GM12878 (cell line): ENCODE data around the gene LTC4S.

ENCODE experiments used
- CEBPB ChIP-seq, 2 experiments: fragments of 150-350 bp in 1 of 2; IDR thresholded peaks; 2 replicates each; pipeline ENCODE4 v1.6.1; 2012 to 2014; ENCODE audit warnings: low read depth in 2 of 2, low read length in 2 of 2, borderline replicate concordance in 1 of 2, inconsistent platforms in 1 of 2
- EP300 ChIP-seq, 2 experiments: fragments of 150-350 bp in 1 of 2; IDR thresholded peaks; 2 replicates each; pipeline ENCODE4 v1.6.1; 2011 to 2012; ENCODE audit warnings: low read depth in 2 of 2, low read length in 2 of 2, borderline replicate concordance in 1 of 2, improper control_type of control experiment in 1 of 2, inconsistent platforms in 1 of 2; ENCODE audit not compliant: control insufficient read depth in 1 of 2
- HCFC1 ChIP-seq: fragments of 150-350 bp; IDR thresholded peaks from 2 replicates; pipeline ENCODE4 v1.6.1; 2014; ENCODE audit warnings: low read length
- HDAC2 ChIP-seq: fragments of 200-600 bp; sonication (generic); IDR thresholded peaks from 2 replicates; pipeline ENCODE4 v1.6.1; 2017
- NFIC ChIP-seq: IDR thresholded peaks from 2 replicates; pipeline ENCODE4 v1.6.1; 2012; ENCODE audit warnings: low read depth, mild to moderate bottlenecking, inconsistent platforms, low read length, moderate library complexity
- NRF1 ChIP-seq: conservative IDR thresholded peaks from 2 replicates; pipeline ENCODE4 v1.6.1; 2011; ENCODE audit warnings: mild to moderate bottlenecking, low read depth, low read length, improper control_type of control experiment
- RUNX3 ChIP-seq: IDR thresholded peaks from 2 replicates; pipeline ENCODE4 v1.6.1; 2012; ENCODE audit warnings: low read length, inconsistent platforms
- TF ChIP-seq, protein P1 (sequence below), 3 experiments: IDR thresholded peaks in 2 of 3; conservative IDR thresholded peaks in 1 of 3; 2 replicates each; pipeline ENCODE4 v1.5.1; 2011; ENCODE audit warnings: low read depth in 3 of 3, low read length in 3 of 3, mild to moderate bottlenecking in 3 of 3, control low read depth in 2 of 3, moderate library complexity in 2 of 3, inconsistent platforms in 1 of 3, mixed read lengths in 1 of 3; ENCODE audit not compliant: control insufficient read depth in 2 of 3, insufficient read depth in 1 of 3; ENCODE audit errors: extremely low read depth in 1 of 3

DNA sequence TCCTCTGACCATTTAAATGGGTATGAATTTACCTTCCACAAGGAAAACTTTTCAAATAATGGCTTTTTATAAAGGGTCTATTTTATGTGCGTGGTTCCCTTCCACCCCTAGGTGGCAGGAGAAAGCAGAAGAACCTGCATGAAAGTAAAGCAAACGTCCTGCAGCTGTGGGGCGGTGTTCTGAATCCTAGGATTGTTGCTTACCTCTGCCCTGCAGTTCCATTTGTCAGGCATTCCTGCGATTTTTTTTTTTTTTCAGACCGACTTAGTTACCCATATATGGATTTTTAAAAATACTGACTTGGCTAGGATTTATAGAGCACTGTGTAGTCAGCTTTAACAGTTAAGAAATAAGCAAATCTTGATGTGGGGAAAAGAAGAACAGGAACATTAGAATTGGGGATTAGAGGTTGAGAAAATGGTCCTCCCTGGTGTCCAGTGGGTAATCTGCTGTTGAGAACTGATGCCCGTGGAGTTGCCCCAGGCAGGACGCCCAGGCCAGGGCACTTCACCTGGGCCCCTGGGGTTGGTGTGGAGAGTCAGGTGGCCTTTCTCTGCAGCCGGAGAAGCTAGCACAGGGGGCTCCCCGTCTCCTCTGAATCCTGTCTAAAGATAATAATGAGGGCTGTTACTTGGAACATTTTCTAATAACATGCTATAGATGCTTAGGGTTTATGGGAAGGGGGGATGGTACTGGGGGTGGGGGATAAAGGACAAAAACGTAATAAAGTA is 30.4 kb upstream of the LTC4S start:
- TF ChIP-seq CEBPB (IDR thresholded peaks at IDR 0.05; ENCODE audit: borderline replicate concordance in 1 of 2, low read depth in 2 of 2, low read length in 2 of 2) (no peak), RUNX3 (no peak), EP300 (IDR thresholded peaks at IDR 0.05; ENCODE audit: borderline replicate concordance in 1 of 2, control insufficient read depth in 1 of 2, low read depth in 2 of 2, low read length in 2 of 2) (no peak), HDAC2 (no peak), NFIC (no peak), HCFC1 (no peak), NRF1 (no peak)
- TF ChIP-seq, protein P1, sequence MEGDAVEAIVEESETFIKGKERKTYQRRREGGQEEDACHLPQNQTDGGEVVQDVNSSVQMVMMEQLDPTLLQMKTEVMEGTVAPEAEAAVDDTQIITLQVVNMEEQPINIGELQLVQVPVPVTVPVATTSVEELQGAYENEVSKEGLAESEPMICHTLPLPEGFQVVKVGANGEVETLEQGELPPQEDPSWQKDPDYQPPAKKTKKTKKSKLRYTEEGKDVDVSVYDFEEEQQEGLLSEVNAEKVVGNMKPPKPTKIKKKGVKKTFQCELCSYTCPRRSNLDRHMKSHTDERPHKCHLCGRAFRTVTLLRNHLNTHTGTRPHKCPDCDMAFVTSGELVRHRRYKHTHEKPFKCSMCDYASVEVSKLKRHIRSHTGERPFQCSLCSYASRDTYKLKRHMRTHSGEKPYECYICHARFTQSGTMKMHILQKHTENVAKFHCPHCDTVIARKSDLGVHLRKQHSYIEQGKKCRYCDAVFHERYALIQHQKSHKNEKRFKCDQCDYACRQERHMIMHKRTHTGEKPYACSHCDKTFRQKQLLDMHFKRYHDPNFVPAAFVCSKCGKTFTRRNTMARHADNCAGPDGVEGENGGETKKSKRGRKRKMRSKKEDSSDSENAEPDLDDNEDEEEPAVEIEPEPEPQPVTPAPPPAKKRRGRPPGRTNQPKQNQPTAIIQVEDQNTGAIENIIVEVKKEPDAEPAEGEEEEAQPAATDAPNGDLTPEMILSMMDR (IDR thresholded peaks at IDR 0.05 in 2 of 3, conservative IDR thresholded peaks at IDR 0.05 in 1 of 3; ENCODE audit: control insufficient read depth in 2 of 3, extremely low read depth in 1 of 3, insufficient read depth in 1 of 3, low read depth in 3 of 3, low read length in 3 of 3), result peak; percentile 82 to 94 (median 90)
